Neural crest cell (in vitro differentiated cells): Measurements from ENCODE around the gene EMSY. TPM values are rescaled to one million over a fixed set of nuclear protein-coding genes. Genes with fewer than 3 reads are reported as not detected.
A peak's percentile ranks its signal among the peaks of the same experiment; 100 is the strongest.
"Not testable (repeated sequence)": the region's sequence is repeated elsewhere in the genome, so short reads cannot be mapped to it uniquely, and the experiment has no call there.

ENCODE experiments used
- DNase-seq: peaks from one replicate; pipeline ENCODE4 v3.0.0; 2021; ENCODE audit warnings: low read depth, mixed read lengths, low spot score
- H3K27ac Mint-ChIP-seq: one replicate; pipeline ENCODE4 v1.8.0; 2021; ENCODE audit warnings: mild to moderate bottlenecking, mixed read lengths; ENCODE audit not compliant: unreplicated experiment
- H3K27me3 Mint-ChIP-seq: 2 replicates; pipeline ENCODE4 v1.8.0; 2021; ENCODE audit warnings: low read depth, mild to moderate bottlenecking, mixed read lengths
- H3K36me3 Mint-ChIP-seq: 2 replicates; pipeline ENCODE4 v1.8.0; 2021; ENCODE audit warnings: low read depth, mild to moderate bottlenecking, mixed read lengths
- H3K4me1 Mint-ChIP-seq: 2 replicates; pipeline ENCODE4 v1.8.0; 2021; ENCODE audit warnings: mixed read lengths
- H3K4me3 Mint-ChIP-seq: one replicate; pipeline ENCODE4 v1.8.0; 2021; ENCODE audit warnings: mild to moderate bottlenecking, mixed read lengths
- H3K9me3 Mint-ChIP-seq: 2 replicates; pipeline ENCODE4 v1.8.0; 2021; ENCODE audit warnings: mixed read lengths
- long read RNA-seq: library from polyadenylated mRNA; unstranded; transcript quantifications from one replicate; pipeline ENCODE4 v2.0.0, GENCODE V29; 2020
- total RNA-seq: library from RNA; stranded (reverse); gene quantifications from 2 replicates; pipeline ENCODE4 v1.2.1, GENCODE V29; 2021
- TF ChIP-seq, protein P1 (sequence below): fragments of 200-600 bp; sonication (generic); conservative IDR thresholded peaks from 2 replicates; pipeline ENCODE4 v1.5.0; 2021; ENCODE audit warnings: antibody characterized with exemption, mild to moderate bottlenecking

EMSY gene, protein sequence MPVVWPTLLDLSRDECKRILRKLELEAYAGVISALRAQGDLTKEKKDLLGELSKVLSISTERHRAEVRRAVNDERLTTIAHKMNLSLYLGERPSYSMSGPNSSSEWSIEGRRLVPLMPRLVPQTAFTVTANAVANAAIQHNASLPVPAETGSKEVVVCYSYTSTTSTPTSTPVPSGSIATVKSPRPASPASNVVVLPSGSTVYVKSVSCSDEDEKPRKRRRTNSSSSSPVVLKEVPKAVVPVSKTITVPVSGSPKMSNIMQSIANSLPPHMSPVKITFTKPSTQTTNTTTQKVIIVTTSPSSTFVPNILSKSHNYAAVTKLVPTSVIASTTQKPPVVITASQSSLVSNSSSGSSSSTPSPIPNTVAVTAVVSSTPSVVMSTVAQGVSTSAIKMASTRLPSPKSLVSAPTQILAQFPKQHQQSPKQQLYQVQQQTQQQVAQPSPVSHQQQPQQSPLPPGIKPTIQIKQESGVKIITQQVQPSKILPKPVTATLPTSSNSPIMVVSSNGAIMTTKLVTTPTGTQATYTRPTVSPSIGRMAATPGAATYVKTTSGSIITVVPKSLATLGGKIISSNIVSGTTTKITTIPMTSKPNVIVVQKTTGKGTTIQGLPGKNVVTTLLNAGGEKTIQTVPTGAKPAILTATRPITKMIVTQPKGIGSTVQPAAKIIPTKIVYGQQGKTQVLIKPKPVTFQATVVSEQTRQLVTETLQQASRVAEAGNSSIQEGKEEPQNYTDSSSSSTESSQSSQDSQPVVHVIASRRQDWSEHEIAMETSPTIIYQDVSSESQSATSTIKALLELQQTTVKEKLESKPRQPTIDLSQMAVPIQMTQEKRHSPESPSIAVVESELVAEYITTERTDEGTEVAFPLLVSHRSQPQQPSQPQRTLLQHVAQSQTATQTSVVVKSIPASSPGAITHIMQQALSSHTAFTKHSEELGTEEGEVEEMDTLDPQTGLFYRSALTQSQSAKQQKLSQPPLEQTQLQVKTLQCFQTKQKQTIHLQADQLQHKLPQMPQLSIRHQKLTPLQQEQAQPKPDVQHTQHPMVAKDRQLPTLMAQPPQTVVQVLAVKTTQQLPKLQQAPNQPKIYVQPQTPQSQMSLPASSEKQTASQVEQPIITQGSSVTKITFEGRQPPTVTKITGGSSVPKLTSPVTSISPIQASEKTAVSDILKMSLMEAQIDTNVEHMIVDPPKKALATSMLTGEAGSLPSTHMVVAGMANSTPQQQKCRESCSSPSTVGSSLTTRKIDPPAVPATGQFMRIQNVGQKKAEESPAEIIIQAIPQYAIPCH (N-terminal part only)
- 39.1 and 40.1 TPM in 2 replicates for total RNA-seq
- long read RNA-seq, partial matches to known transcripts = 5 of 8 reads
- long read RNA-seq, other reads (novel, unspliced or antisense) = 2 of 8 reads

DNA sequence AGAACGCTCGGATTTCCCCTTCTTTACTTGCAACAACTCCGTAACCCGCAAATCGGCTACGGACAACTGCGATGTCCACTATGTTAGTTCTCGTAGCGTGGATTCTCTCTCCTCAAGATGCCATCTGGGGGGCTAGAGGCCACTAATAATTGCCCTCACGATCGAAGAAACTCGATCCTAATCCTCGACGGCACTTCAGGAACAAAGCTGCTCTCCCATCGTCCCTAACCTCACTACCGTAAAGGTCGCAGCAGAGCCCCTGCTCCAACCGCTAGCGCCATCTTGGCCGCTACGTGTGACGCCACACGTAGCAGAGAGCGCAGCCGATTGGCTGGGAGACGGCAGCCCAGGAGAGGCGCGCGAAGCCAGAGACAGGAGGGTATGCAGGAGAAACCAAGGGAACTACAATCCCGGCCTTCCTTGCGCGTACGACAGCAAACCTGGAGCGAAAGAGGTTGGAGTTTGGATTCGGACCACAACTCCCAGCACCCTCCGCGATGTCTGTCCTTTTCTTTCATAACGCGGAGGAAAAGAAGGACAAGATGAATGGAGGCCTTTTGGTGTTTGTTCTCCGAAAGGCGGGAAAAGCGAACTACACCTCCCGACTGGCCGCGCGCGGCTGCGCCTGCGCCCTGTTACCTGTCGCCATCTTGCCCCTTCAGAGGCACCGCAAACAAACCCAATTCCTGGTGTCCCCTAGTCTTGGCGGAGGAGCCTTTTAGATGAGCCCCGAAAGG is at the start of gene EMSY:
Gene EMSY, plus strand, starts transcription at position 635 of the 737 bp plus-strand sequence. CDS start 1,921 bp downstream, outside the sequence.
- H3K36me3 Mint-ChIP-seq = peaks cover 5% of the 10 kb centered on the region
- H3K27ac Mint-ChIP-seq = peak within 1 kb of the TSS; percentile 99
- H3K27me3 Mint-ChIP-seq = no peaks in the 10 kb centered on the region
- H3K9me3 Mint-ChIP-seq = no peaks in the 10 kb centered on the region
- TF ChIP-seq, protein P1, sequence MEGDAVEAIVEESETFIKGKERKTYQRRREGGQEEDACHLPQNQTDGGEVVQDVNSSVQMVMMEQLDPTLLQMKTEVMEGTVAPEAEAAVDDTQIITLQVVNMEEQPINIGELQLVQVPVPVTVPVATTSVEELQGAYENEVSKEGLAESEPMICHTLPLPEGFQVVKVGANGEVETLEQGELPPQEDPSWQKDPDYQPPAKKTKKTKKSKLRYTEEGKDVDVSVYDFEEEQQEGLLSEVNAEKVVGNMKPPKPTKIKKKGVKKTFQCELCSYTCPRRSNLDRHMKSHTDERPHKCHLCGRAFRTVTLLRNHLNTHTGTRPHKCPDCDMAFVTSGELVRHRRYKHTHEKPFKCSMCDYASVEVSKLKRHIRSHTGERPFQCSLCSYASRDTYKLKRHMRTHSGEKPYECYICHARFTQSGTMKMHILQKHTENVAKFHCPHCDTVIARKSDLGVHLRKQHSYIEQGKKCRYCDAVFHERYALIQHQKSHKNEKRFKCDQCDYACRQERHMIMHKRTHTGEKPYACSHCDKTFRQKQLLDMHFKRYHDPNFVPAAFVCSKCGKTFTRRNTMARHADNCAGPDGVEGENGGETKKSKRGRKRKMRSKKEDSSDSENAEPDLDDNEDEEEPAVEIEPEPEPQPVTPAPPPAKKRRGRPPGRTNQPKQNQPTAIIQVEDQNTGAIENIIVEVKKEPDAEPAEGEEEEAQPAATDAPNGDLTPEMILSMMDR = no peak
- H3K4me3 Mint-ChIP-seq = peak within 1 kb of the TSS; percentile 99
- peak; percentile 83 for DNase-seq
- H3K4me1 Mint-ChIP-seq = peaks cover 36% of the 10 kb centered on the region

DNA sequence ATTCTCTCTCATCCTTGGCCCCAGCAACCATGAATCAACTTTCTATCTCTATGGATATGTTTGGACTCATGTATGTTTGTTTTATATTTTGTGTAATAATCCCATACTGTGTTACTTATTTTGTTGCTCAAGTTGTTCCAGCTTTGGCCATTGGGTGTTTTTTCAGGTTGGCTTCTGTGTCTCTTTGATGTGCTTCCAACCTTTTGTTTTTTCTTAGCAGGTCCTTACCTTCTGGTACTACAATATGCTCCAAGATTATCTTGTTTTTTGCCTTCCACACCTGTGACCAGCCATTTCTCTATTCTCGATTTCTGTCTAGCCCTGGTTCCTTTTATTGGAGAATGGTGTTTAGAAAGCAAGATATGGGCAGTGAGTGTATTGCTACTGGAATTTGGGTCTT is 49.5 kb upstream of the EMSY start:
- Mint-ChIP-seq H3K27me3 (no peaks in the 10 kb centered on the region), H3K9me3 (no peaks in the 10 kb centered on the region), H3K27ac (no peak overlapping the region), H3K4me1 (peaks cover 5% of the 10 kb centered on the region), H3K36me3 (no peaks in the 10 kb centered on the region), H3K4me3 (no peak overlapping the region)
- TF ChIP-seq, protein P1 = no peak
- DNase-seq = no peak

DNA sequence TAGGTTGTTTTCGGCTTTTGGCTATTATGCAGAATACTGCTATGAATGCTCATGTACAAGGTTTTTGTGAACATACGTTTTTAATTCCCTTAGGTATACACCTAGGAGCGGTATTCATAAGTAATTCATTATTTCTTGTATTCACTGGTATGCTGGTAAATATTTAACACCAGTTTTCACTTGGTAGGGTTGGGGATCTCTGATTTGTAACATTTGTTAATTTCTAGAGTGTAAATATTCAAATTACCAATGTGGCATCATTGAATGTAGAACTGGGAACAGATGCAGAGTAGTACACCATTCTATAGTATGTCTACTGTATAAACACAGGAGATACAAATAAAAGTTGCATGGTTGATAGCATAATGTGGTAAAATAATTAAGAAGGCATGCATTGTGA is 47.4 kb upstream of the EMSY start:
- DNase-seq = no peak
- no peaks in the 10 kb centered on the region for H3K9me3 Mint-ChIP-seq
- H3K27ac Mint-ChIP-seq = no peak overlapping the region
- H3K36me3 Mint-ChIP-seq = no peaks in the 10 kb centered on the region
- peaks cover 5% of the 10 kb centered on the region for H3K4me1 Mint-ChIP-seq
- no peak overlapping the region for H3K4me3 Mint-ChIP-seq
- H3K27me3 Mint-ChIP-seq = no peaks in the 10 kb centered on the region
- TF ChIP-seq, protein P1 = no peak

DNA sequence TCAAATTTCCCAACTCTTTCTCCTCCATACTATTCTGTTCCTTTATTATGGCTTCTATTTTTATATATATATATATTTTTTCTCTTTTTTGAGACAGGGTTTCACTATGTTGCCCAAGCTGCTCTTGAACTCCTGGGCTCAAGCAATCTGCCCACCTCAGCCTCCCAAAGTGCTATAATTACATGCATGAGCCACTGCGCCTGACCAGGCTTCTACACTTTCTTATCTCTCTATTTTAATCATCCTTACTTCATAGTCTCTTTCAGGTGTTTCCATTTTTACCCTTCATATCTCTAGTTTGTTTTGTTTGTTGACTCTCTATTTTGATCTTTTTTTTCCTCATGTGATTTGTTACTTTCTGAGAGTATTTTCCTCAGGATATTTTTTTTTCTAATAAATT is 43.9 kb upstream of the EMSY start:
- Mint-ChIP-seq H3K36me3 (no peaks in the 10 kb centered on the region), H3K4me1 (peaks cover 5% of the 10 kb centered on the region), H3K9me3 (no peaks in the 10 kb centered on the region), H3K27me3 (no peaks in the 10 kb centered on the region), H3K27ac (no peak overlapping the region), H3K4me3 (no peak overlapping the region)
- TF ChIP-seq, protein P1 = no peak
- no peak for DNase-seq

DNA sequence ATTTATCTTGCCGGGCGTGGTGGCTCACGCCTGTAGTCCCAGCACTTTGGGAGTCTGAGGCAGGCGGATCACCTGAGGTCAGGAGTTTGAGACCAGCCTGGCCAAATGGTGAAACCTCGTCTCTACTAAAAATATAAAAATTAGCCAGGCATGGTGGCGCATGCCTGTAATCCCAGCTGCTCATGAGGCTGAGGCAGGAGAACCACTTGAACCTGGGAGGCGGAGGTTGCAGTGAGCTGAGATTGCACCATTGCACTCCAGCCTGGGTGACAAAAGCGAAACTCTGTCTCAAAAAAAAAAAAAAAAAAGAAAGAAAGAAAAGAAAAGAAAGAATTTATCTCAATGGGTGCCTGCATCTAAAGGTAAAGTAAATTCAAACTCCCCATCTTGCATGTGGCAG is 43.3 kb upstream of the EMSY start:
- not testable (repeated sequence) for H3K9me3 Mint-ChIP-seq, H3K27ac Mint-ChIP-seq, H3K4me3 Mint-ChIP-seq, H3K27me3 Mint-ChIP-seq, H3K36me3 Mint-ChIP-seq, DNase-seq, H3K4me1 Mint-ChIP-seq
